Endothelial cell of umbilical vein (primary cell): ENCODE measurements around the gene MVD. TPM values are rescaled to one million over a fixed set of nuclear protein-coding genes. Genes with fewer than 3 reads are reported as not detected.

Experiments used
- BruUV-seq: library from RNA; stranded (reverse); fragments of 400-500 nt; replicated peaks from 2 replicates; lab custom pipeline; 2021; lab: Mats Ljungman, UMichigan
- CTCF ChIA-PET: fragments of 300-600, 350-600 bp; sonication (Branson Sonifier 250); formaldehyde crosslinking; loops from one replicate; lab custom pipeline; 2021; ENCODE audit warnings: antibody characterized with exemption, inconsistent platforms; lab: Charles Lee
- POLR2A ChIA-PET: fragments of 300-600, 350-600 bp; sonication (Branson Sonifier 250); formaldehyde crosslinking; loops from one replicate; lab custom pipeline; 2021; ENCODE audit warnings: antibody characterized with exemption, inconsistent platforms; lab: Charles Lee
- DNase-seq: peaks from one replicate; pipeline ENCODE4 v3.0.0-alpha.2; 2011; ENCODE audit warnings: low read depth, low spot score
- FAIRE-seq: peaks from 2 replicates; lab custom pipeline; 2011; peaks lifted over from hg19 to GRCh38; lab: Jason Lieb, UNC
- H2AFZ ChIP-seq: 2 replicates; pipeline ENCODE4 v1.6.0; 2012; ENCODE audit warnings: low read depth, low read length, control low read depth, inconsistent platforms
- H3K27ac ChIP-seq: 2 replicates; pipeline ENCODE4 v1.5.1; 2011; ENCODE audit warnings: low read depth, mild to moderate bottlenecking, control low read depth, low read length, moderate library complexity; ENCODE audit not compliant: insufficient read depth
- H3K27me3 ChIP-seq, 2 experiments: 2 replicates each; pipeline versions ENCODE4 v1.6.0 to v1.6.1; 2011; ENCODE audit warnings: low read length in 2 of 2, mixed read lengths in 1 of 2; ENCODE audit not compliant: control insufficient read depth in 2 of 2, insufficient read depth in 2 of 2
- H3K36me3 ChIP-seq, 2 experiments: 2 replicates in 1 of 2; 3 replicates in 1 of 2; pipeline ENCODE4 v1.5.1; 2011; ENCODE audit warnings: low read length in 2 of 2, mild to moderate bottlenecking in 1 of 2, moderate library complexity in 1 of 2; ENCODE audit not compliant: control insufficient read depth in 2 of 2, insufficient read depth in 2 of 2; ENCODE audit errors: extremely low read depth in 1 of 2
- H3K4me1 ChIP-seq: 3 replicates; pipeline ENCODE4 v1.5.1; 2011; ENCODE audit warnings: mild to moderate bottlenecking, low read length; ENCODE audit not compliant: control insufficient read depth, insufficient read depth; ENCODE audit errors: extremely low read depth
- H3K4me2 ChIP-seq: 2 replicates; pipeline ENCODE4 v1.6.1; 2011; ENCODE audit warnings: low read length, control low read depth, mixed read lengths; ENCODE audit not compliant: insufficient read depth
- H3K4me3 ChIP-seq, 3 experiments: fragments of 200-600 bp in 1 of 3; sonication (generic), shearing (Covaris generic) in 1 of 3; replicated peaks in 1 of 3; 2 replicates each; pipeline ENCODE4 v1.5.1; 2011 to 2016; ENCODE audit warnings: control low read depth in 3 of 3, low read length in 3 of 3, mild to moderate bottlenecking in 2 of 3, inconsistent platforms in 1 of 3, low read depth in 1 of 3, moderate library complexity in 1 of 3; ENCODE audit not compliant: insufficient read depth in 1 of 3
- H3K79me2 ChIP-seq: 2 replicates; pipeline ENCODE4 v1.6.0; 2012; ENCODE audit warnings: low read length, inconsistent platforms; ENCODE audit not compliant: control insufficient read depth, insufficient read depth
- H3K9ac ChIP-seq: replicated peaks from 2 replicates; pipeline ENCODE3; 2011; ENCODE audit warnings: low read length, control low read depth; ENCODE audit not compliant: insufficient read depth; ENCODE audit errors: extremely low read depth
- H3K9me1 ChIP-seq: replicated peaks from 3 replicates; pipeline ENCODE4 v1.6.0; 2011; ENCODE audit warnings: mild to moderate bottlenecking, low read length; ENCODE audit not compliant: control insufficient read depth, insufficient read depth; ENCODE audit errors: extremely low read depth
- H3K9me3 ChIP-seq: replicated peaks from 2 replicates; pipeline ENCODE4 v1.5.1; 2012; ENCODE audit warnings: low read length, inconsistent platforms; ENCODE audit not compliant: control insufficient read depth, insufficient read depth
- H4K20me1 ChIP-seq: replicated peaks from 2 replicates; pipeline ENCODE3; 2011; ENCODE audit warnings: mild to moderate bottlenecking, low read length; ENCODE audit not compliant: control insufficient read depth, insufficient read depth; ENCODE audit errors: extremely low read depth
- EZH2 ChIP-seq: IDR thresholded peaks from 2 replicates; pipeline ENCODE4 v1.6.1; 2012; ENCODE audit warnings: borderline replicate concordance, low read depth, mild to moderate bottlenecking, moderate library complexity, low read length, inconsistent platforms; ENCODE audit not compliant: severe bottlenecking
- FOS ChIP-seq: IDR thresholded peaks from 2 replicates; pipeline ENCODE4 v1.6.1; 2011; ENCODE audit warnings: mild to moderate bottlenecking, low read length, moderate library complexity, borderline replicate concordance; ENCODE audit not compliant: insufficient read depth
- GATA2 ChIP-seq: IDR thresholded peaks from 2 replicates; pipeline ENCODE4 v1.7.0; 2011; ENCODE audit warnings: low read depth, mild to moderate bottlenecking, moderate library complexity, mixed read lengths, low read length; ENCODE audit not compliant: insufficient read length, insufficient read depth
- MYC ChIP-seq: IDR thresholded peaks from one replicate; pipeline ENCODE4 v1.6.1; 2011; ENCODE audit warnings: mild to moderate bottlenecking, low read depth, low read length
- POLR2A ChIP-seq: IDR thresholded peaks from 2 replicates; pipeline ENCODE4 v1.6.1; 2012; ENCODE audit warnings: low read depth, mild to moderate bottlenecking, control low read depth, low read length
- dilution Hi-C: fragments of 300-500 bp; cut with MboI; formaldehyde crosslinking; loops from one replicate; pipeline ENCODE4 v1.15.0; 2019; ENCODE audit warnings: low sequenced_read_pairs; ENCODE audit not compliant: extremely low pct_ligation_motif_present
- intact Hi-C: fragments of 100-400 bp; cut with micrococcal nuclease; formaldehyde crosslinking; loops from one replicate; pipeline ENCODE4 v1.10.0; 2022
- polyA plus RNA-seq, 4 experiments: library from polyadenylated mRNA; depleted of rRNA in 3 of 4; stranded (reverse) in 3 of 4; unstranded in 1 of 4; fragments of >200 nt; gene quantifications; 2 replicates each; pipeline versions ENCODE4 v1.2.1 to v1.2.3, GENCODE V29; 2011 to 2012; ENCODE audit warnings: missing spikeins in 1 of 4
- total RNA-seq: library from RNA; stranded (reverse); gene quantifications from 2 replicates; pipeline ENCODE4 v1.2.3, GENCODE V29; 2021

Gene MVD
- total and polyA plus RNA-seq, 2 donors (not counting 3 experiments of a cell fraction or from before 2014, with no cell fraction given), result 64.4 to 142 TPM

- Histone ChIP-seq H3K4me2 (no peak overlapping the region), H4K20me1 (no peaks in the 10 kb centered on the region), H3K4me3 (no peak overlapping the region), H3K9me1 (no peaks in the 10 kb centered on the region), H3K27me3 (peaks cover 9 to 19% of the 10 kb centered on the region in 2 experiments), H2AFZ (no peak overlapping the region), H3K36me3 (no peaks in the 10 kb centered on the region), H3K4me1 (peaks cover 2% of the 10 kb centered on the region), H3K27ac (no peak overlapping the region), H3K9me3 (no peaks in the 10 kb centered on the region), H3K79me2 (no peaks in the 10 kb centered on the region), H3K9ac (no peak overlapping the region)
- FAIRE-seq, result no peak
- no peak for DNase-seq
- POLR2A ChIA-PET, result no interaction called here
- TF ChIP-seq GATA2, result no peak
- TF ChIP-seq FOS, result no peak
- no peak for TF ChIP-seq MYC
- no peak for TF ChIP-seq POLR2A
- CTCF ChIA-PET, result no interaction called here
- no TSS peak for BruUV-seq
- dilution Hi-C loops (no loop called here), intact Hi-C loops (no loop called here)
Measured at GRCh38 chr16:88640039-88640495, 22.8 kb downstream of the MVD start.

GRCh38 chr16:88639231-88640038 lies 23.5 kb downstream of the MVD start:
- CTCF ChIA-PET, result no interaction called here
- DNase-seq (no peak), FAIRE-seq (no peak)
- dilution Hi-C loops (no loop called here), intact Hi-C loops (no loop called here)
- Histone ChIP-seq H3K27ac (no peak overlapping the region), H4K20me1 (no peaks in the 10 kb centered on the region), H3K4me2 (no peak overlapping the region), H3K9ac (no peak overlapping the region), H3K9me1 (no peaks in the 10 kb centered on the region), H3K4me3 (no peak overlapping the region), H3K27me3 (peaks cover 9 to 19% of the 10 kb centered on the region in 2 experiments), H3K4me1 (peaks cover 3% of the 10 kb centered on the region), H3K79me2 (no peaks in the 10 kb centered on the region), H2AFZ (no peak overlapping the region), H3K9me3 (no peaks in the 10 kb centered on the region), H3K36me3 (no peaks in the 10 kb centered on the region)
- TF ChIP-seq EZH2, result peak; percentile 16
- no peak for TF ChIP-seq POLR2A
- BruUV-seq, result no TSS peak
- POLR2A ChIA-PET, result no interaction called here
